Endothelial cell of umbilical vein (primary cell): Measurements from ENCODE around the gene SCAI.

Source experiments
- EZH2 ChIP-seq: IDR thresholded peaks from 2 replicates; pipeline ENCODE4 v1.6.1; 2012; ENCODE audit warnings: borderline replicate concordance, low read depth, mild to moderate bottlenecking, moderate library complexity, low read length, inconsistent platforms; ENCODE audit not compliant: severe bottlenecking
- FOS ChIP-seq: IDR thresholded peaks from 2 replicates; pipeline ENCODE4 v1.6.1; 2011; ENCODE audit warnings: mild to moderate bottlenecking, low read length, moderate library complexity, borderline replicate concordance; ENCODE audit not compliant: insufficient read depth
- JUN ChIP-seq: IDR thresholded peaks from 2 replicates; pipeline ENCODE4 v1.6.1; 2011; ENCODE audit warnings: borderline replicate concordance, low read depth; ENCODE audit not compliant: insufficient read length, insufficient read depth
- MYC ChIP-seq: IDR thresholded peaks from one replicate; pipeline ENCODE4 v1.6.1; 2011; ENCODE audit warnings: mild to moderate bottlenecking, low read depth, low read length
- POLR2A ChIP-seq: IDR thresholded peaks from 2 replicates; pipeline ENCODE4 v1.6.1; 2012; ENCODE audit warnings: low read depth, mild to moderate bottlenecking, control low read depth, low read length
- POLR2AphosphoS5 ChIP-seq: IDR thresholded peaks from 2 replicates; pipeline ENCODE4 v1.6.1; 2012; ENCODE audit warnings: low read depth, mild to moderate bottlenecking, control low read depth, low read length, moderate library complexity; ENCODE audit not compliant: insufficient read depth
- TF ChIP-seq, protein P1 (sequence below), 2 donors: IDR thresholded peaks; 1 replicate in 1 of 2; 2 replicates in 1 of 2; pipeline ENCODE4 v1.5.1; 2011; ENCODE audit warnings: low read length in 2 of 2, mild to moderate bottlenecking in 2 of 2, moderate library complexity in 2 of 2, control low read depth in 1 of 2, inconsistent platforms in 1 of 2, low read depth in 1 of 2; ENCODE audit not compliant: insufficient read depth in 1 of 2; ENCODE audit errors: extremely low read depth in 1 of 2

DNA sequence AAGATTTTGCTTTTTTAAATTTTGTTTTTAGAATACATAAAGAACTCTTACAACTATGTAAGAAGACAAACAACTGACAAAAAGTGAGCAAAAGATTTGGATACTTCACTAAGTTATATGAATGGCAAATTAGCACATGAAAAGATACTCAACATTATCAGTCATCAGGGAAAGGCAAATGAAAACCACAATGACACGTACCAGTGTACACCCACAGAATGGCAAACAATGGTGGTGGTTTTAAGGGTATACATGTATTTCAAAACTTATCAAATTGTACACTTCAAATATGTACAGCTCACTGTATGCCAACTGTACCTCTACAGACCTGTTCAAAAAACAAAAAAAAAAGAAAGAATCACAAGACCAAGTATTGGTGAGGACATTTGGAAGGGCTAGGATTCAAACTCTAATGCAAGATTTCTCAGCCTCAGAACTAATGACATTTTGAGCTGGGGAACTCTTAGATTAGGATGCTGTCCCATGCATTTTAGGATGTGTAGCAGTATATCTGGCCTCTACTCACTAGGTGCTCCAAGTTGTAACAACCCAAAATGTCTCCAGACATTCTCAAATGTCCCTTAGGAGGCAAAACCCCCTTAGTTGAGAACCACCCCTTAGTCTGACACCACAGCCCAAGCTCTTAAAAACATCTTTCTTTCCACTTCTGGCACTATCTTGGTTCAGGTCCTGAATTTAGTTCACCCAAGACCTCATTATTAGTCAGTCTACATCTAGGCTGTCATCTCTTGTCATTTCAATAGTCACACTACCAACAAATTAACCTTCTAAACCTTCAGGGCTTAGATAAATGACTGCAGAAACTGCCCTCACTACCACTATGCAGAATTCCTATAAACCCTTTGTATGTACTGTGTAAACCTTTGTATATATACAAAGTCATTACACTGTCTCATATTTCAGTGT lies 9.7 kb downstream of the SCAI start:
- TF ChIP-seq, protein P1, sequence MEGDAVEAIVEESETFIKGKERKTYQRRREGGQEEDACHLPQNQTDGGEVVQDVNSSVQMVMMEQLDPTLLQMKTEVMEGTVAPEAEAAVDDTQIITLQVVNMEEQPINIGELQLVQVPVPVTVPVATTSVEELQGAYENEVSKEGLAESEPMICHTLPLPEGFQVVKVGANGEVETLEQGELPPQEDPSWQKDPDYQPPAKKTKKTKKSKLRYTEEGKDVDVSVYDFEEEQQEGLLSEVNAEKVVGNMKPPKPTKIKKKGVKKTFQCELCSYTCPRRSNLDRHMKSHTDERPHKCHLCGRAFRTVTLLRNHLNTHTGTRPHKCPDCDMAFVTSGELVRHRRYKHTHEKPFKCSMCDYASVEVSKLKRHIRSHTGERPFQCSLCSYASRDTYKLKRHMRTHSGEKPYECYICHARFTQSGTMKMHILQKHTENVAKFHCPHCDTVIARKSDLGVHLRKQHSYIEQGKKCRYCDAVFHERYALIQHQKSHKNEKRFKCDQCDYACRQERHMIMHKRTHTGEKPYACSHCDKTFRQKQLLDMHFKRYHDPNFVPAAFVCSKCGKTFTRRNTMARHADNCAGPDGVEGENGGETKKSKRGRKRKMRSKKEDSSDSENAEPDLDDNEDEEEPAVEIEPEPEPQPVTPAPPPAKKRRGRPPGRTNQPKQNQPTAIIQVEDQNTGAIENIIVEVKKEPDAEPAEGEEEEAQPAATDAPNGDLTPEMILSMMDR (IDR thresholded peaks at IDR 0.05; ENCODE audit: extremely low read depth in 1 of 2, insufficient read depth in 1 of 2, low read depth in 1 of 2, low read length in 2 of 2) = no peak
- TF ChIP-seq EZH2 = no peak
- TF ChIP-seq POLR2A = no peak
- no peak for TF ChIP-seq MYC
- TF ChIP-seq POLR2AphosphoS5 = no peak
- TF ChIP-seq JUN = no peak
- no peak for TF ChIP-seq FOS
